HG03066 (cell line): ENCODE data around the gene CACNA2D3.

Experiments
- ATAC-seq: cut with Tn5 transposase; IDR thresholded peaks from one replicate; pipeline ENCODE4 v1.9.1; 2021; ENCODE audit warnings: low read depth; ENCODE audit not compliant: unreplicated experiment

The CACNA2D3 gene

GRCh38 chr3:54928046-54928770, 805.9 kb downstream of the CACNA2D3 start, which contains the start of gene LRTM1:
LRTM1 (minus strand) TSS chr3:54928059; CDS start chr3:54927911, 148 bp downstream.
- ATAC-seq, result no peak

GRCh38 chr3:54931182-54931581, 808.8 kb downstream of the CACNA2D3 start:
- no peak for ATAC-seq

GRCh38 chr3:54932606-54933005, 810.3 kb downstream of the CACNA2D3 start:
- no peak for ATAC-seq

- ATAC-seq, result no peak
Measured at GRCh38 chr3:54935869-54936268, 813.5 kb downstream of the CACNA2D3 start.

GRCh38 chr3:54936561-54936960, 814.2 kb downstream of the CACNA2D3 start:
- ATAC-seq, result no peak

- no peak for ATAC-seq
Measured at GRCh38 chr3:54939557-54940300, 817.4 kb downstream of the CACNA2D3 start.

- no peak for ATAC-seq
Measured at GRCh38 chr3:54940971-54941370, 818.6 kb downstream of the CACNA2D3 start.

- no peak for ATAC-seq
Measured at GRCh38 chr3:54941690-54942362, 819.5 kb downstream of the CACNA2D3 start.

GRCh38 chr3:54949491-54950044, 827.2 kb downstream of the CACNA2D3 start:
- no peak for ATAC-seq

- ATAC-seq, result no peak
Measured at GRCh38 chr3:54950391-54951003, 828.1 kb downstream of the CACNA2D3 start.

- ATAC-seq, result no peak
Measured at GRCh38 chr3:54951405-54951804, 829.1 kb downstream of the CACNA2D3 start.

- no peak for ATAC-seq
Measured at GRCh38 chr3:54954022-54954421, 831.7 kb downstream of the CACNA2D3 start.

GRCh38 chr3:54954521-54954920, 832.2 kb downstream of the CACNA2D3 start:
- no peak for ATAC-seq

GRCh38 chr3:54955496-54955895, 833.1 kb downstream of the CACNA2D3 start:
- no peak for ATAC-seq

- no peak for ATAC-seq
Measured at GRCh38 chr3:54955941-54956340, 833.6 kb downstream of the CACNA2D3 start.

GRCh38 chr3:54957711-54958110, 835.4 kb downstream of the CACNA2D3 start:
- ATAC-seq, result no peak

GRCh38 chr3:54960082-54960481, 837.7 kb downstream of the CACNA2D3 start:
- no peak for ATAC-seq

- no peak for ATAC-seq
Measured at GRCh38 chr3:54960701-54961100, 838.3 kb downstream of the CACNA2D3 start.

- no peak for ATAC-seq
Measured at GRCh38 chr3:54962200-54962599, 839.8 kb downstream of the CACNA2D3 start.

- ATAC-seq, result no peak
Measured at GRCh38 chr3:54963641-54964040, 841.3 kb downstream of the CACNA2D3 start.

- ATAC-seq, result no peak
Measured at GRCh38 chr3:54964081-54964480, 841.7 kb downstream of the CACNA2D3 start.
